GM12878 (cell line): ENCODE results near the gene TMEM236.

ENCODE experiments used
- CTCF ChIP-seq, 3 experiments: IDR thresholded peaks in 2 of 3; conservative IDR thresholded peaks in 1 of 3; 2 replicates each; pipeline ENCODE4 v1.5.1; 2011; ENCODE audit warnings: low read depth in 3 of 3, low read length in 3 of 3, mild to moderate bottlenecking in 3 of 3, control low read depth in 2 of 3, moderate library complexity in 2 of 3, inconsistent platforms in 1 of 3, mixed read lengths in 1 of 3; ENCODE audit not compliant: control insufficient read depth in 2 of 3, insufficient read depth in 1 of 3; ENCODE audit errors: extremely low read depth in 1 of 3
- EED ChIP-seq: sonication (generic); IDR thresholded peaks from 2 replicates; pipeline ENCODE4 v1.6.1; 2016; ENCODE audit warnings: antibody characterized with exemption, low read depth
- IRF4 ChIP-seq: IDR thresholded peaks from 2 replicates; pipeline ENCODE4 v1.6.1; 2011; ENCODE audit warnings: low read depth, low read length
- MAX ChIP-seq: IDR thresholded peaks from 2 replicates; pipeline ENCODE4 v1.6.1; 2012; ENCODE audit warnings: low read depth, low read length, improper control_type of control experiment
- RFX5 ChIP-seq: IDR thresholded peaks from 2 replicates; pipeline ENCODE4 v1.6.1; 2011; ENCODE audit warnings: low read depth, low read length, improper control_type of control experiment
- SUZ12 ChIP-seq: fragments of 200-600 bp; sonication (generic); IDR thresholded peaks from one replicate; pipeline ENCODE4 v1.6.1; 2018; ENCODE audit warnings: antibody characterized with exemption, mild to moderate bottlenecking; ENCODE audit not compliant: unreplicated experiment
- TAF1 ChIP-seq: IDR thresholded peaks from 2 replicates; pipeline ENCODE4 v1.6.1; 2011; ENCODE audit warnings: mild to moderate bottlenecking, low read depth, low read length, borderline replicate concordance
- ZNF274 ChIP-seq: IDR thresholded peaks from one replicate; pipeline ENCODE4 v1.8.0; 2011; ENCODE audit not compliant: insufficient read length, insufficient read depth

GRCh38 chr10:17847585-17848296 lies 95.7 kb downstream of the TMEM236 start:
- TF ChIP-seq SUZ12 (no peak), CTCF (IDR thresholded peaks at IDR 0.05 in 2 of 3, conservative IDR thresholded peaks at IDR 0.05 in 1 of 3; ENCODE audit: control insufficient read depth in 2 of 3, extremely low read depth in 1 of 3, insufficient read depth in 1 of 3, low read depth in 3 of 3, low read length in 3 of 3) (peak; percentile 14 to 53 (median 38); a peak in 4 of 6 replicates), MAX (no peak), ZNF274 (no peak), IRF4 (no peak), RFX5 (no peak), EED (no peak), TAF1 (no peak)
